IMR-90 (cell line): ENCODE measurements around the gene SEMA4A. TPM values are rescaled to one million over a fixed set of nuclear protein-coding genes. Genes with fewer than 3 reads are reported as not detected.

ENCODE experiments used
- ATAC-seq: fragments of 200-7000 bp; cut with Tn5 transposase; 2 replicates; pipeline ENCODE4 v1.9.1; 2020; ENCODE audit warnings: low read depth, mild to moderate bottlenecking, moderate library complexity
- BruUV-seq: library from RNA; stranded (reverse); fragments of 400-500 nt; replicated peaks from 2 replicates; lab custom pipeline; 2021; lab: Mats Ljungman, UMichigan
- CTCF ChIA-PET: fragments of 300-600 bp; formaldehyde crosslinking; extraction: SDS; loops from one replicate; lab custom pipeline; 2021; ENCODE audit warnings: antibody characterized with exemption; lab: Yijun Ruan, JAX
- POLR2A ChIA-PET: fragments of 300-600 bp; sonication (Branson Sonifier 250); formaldehyde crosslinking; loops from one replicate; lab custom pipeline; 2022; ENCODE audit warnings: antibody characterized with exemption; ENCODE audit not compliant: unreplicated experiment; lab: Charles Lee
- DNase-seq: peaks from one replicate; pipeline ENCODE4 v3.0.0; 2013
- H2AFZ ChIP-seq: replicated peaks from 2 replicates; pipeline ENCODE3; 2013; ENCODE audit warnings: low read length, mild to moderate bottlenecking; ENCODE audit not compliant: poor library complexity
- H2AK5ac ChIP-seq: 2 replicates; pipeline ENCODE4 v1.6.1; 2013; ENCODE audit warnings: low read depth, low read length, inconsistent platforms
- H2AK9ac ChIP-seq: replicated peaks from 2 replicates; pipeline ENCODE3; 2013; ENCODE audit warnings: mild to moderate bottlenecking, low read depth, low read length, moderate library complexity; ENCODE audit not compliant: poor library complexity
- H2BK120ac ChIP-seq: 2 replicates; pipeline ENCODE4 v1.6.1; 2013; ENCODE audit warnings: low read depth, low read length, inconsistent platforms
- H2BK15ac ChIP-seq: 3 replicates; pipeline ENCODE4 v1.6.1; 2013; ENCODE audit warnings: low read depth, low read length, inconsistent platforms
- H2BK20ac ChIP-seq: 2 replicates; pipeline ENCODE4 v1.6.1; 2013; ENCODE audit warnings: low read depth, mild to moderate bottlenecking, inconsistent platforms, low read length, moderate library complexity
- H2BK5ac ChIP-seq: 2 replicates; pipeline ENCODE4 v1.6.1; 2013; ENCODE audit warnings: mild to moderate bottlenecking, low read depth, low read length, inconsistent platforms; ENCODE audit not compliant: poor library complexity, severe bottlenecking
- H3K14ac ChIP-seq: replicated peaks from 2 replicates; pipeline ENCODE4 v1.6.1; 2013; ENCODE audit warnings: low read depth, low read length, inconsistent platforms
- H3K18ac ChIP-seq: 2 replicates; pipeline ENCODE4 v1.6.1; 2013; ENCODE audit warnings: low read depth, low read length, control low read depth
- H3K23ac ChIP-seq: 2 replicates; pipeline ENCODE4 v1.6.1; 2013; ENCODE audit warnings: low read depth, low read length, inconsistent platforms
- H3K27ac ChIP-seq: 2 replicates; pipeline ENCODE4 v1.5.1; 2013; ENCODE audit warnings: mild to moderate bottlenecking, control low read depth, low read length; ENCODE audit not compliant: insufficient read depth
- H3K27me3 ChIP-seq: 2 replicates; pipeline ENCODE4 v1.6.1; 2013; ENCODE audit warnings: low read length; ENCODE audit not compliant: control insufficient read depth, insufficient read depth
- H3K36me3 ChIP-seq: 2 replicates; pipeline ENCODE4 v1.6.1; 2013; ENCODE audit warnings: low read length, mixed read lengths; ENCODE audit not compliant: control insufficient read depth, insufficient read depth
- H3K4ac ChIP-seq: 2 replicates; pipeline ENCODE4 v1.6.1; 2013; ENCODE audit warnings: low read depth, low read length, inconsistent platforms
- H3K4me1 ChIP-seq: 2 replicates; pipeline ENCODE4 v1.6.1; 2013; ENCODE audit warnings: low read length, mixed read lengths; ENCODE audit not compliant: control insufficient read depth, insufficient read depth
- H3K4me2 ChIP-seq: 2 replicates; pipeline ENCODE4 v1.6.1; 2013; ENCODE audit warnings: low read depth, mild to moderate bottlenecking, control low read depth, low read length, moderate library complexity
- H3K4me3 ChIP-seq: 2 replicates; pipeline ENCODE4 v1.5.1; 2013; ENCODE audit warnings: low read depth, mild to moderate bottlenecking, control low read depth, low read length, moderate library complexity; ENCODE audit not compliant: insufficient read depth
- H3K56ac ChIP-seq: 2 replicates; pipeline ENCODE4 v1.6.1; 2013; ENCODE audit warnings: low read length, inconsistent platforms; ENCODE audit not compliant: insufficient read depth; ENCODE audit errors: extremely low read depth
- H3K79me1 ChIP-seq, 2 experiments: 2 replicates each; pipeline ENCODE4 v1.6.1; 2013; ENCODE audit warnings: low read length in 2 of 2, inconsistent platforms in 1 of 2, low read depth in 1 of 2
- H3K9ac ChIP-seq: 2 replicates; pipeline ENCODE4 v1.6.1; 2013; ENCODE audit warnings: low read depth, low read length, control low read depth
- H3K9me1 ChIP-seq: 2 replicates; pipeline ENCODE4 v1.6.1; 2013; ENCODE audit warnings: low read length, inconsistent platforms; ENCODE audit not compliant: insufficient read depth
- H3K9me3 ChIP-seq: 2 replicates; pipeline ENCODE4 v1.6.1; 2013; ENCODE audit warnings: low read length; ENCODE audit not compliant: control insufficient read depth, insufficient read depth
- H4K20me1 ChIP-seq: 2 replicates; pipeline ENCODE4 v1.6.1; 2013; ENCODE audit warnings: low read length, inconsistent platforms; ENCODE audit not compliant: insufficient read depth
- H4K5ac ChIP-seq: 2 replicates; pipeline ENCODE4 v1.6.1; 2013; ENCODE audit warnings: mild to moderate bottlenecking, low read depth, low read length, control low read depth
- H4K8ac ChIP-seq, 2 experiments: 2 replicates each; pipeline ENCODE4 v1.6.1; 2013; ENCODE audit warnings: low read depth in 2 of 2, low read length in 2 of 2, control low read depth in 1 of 2, inconsistent platforms in 1 of 2
- H4K91ac ChIP-seq: 2 replicates; pipeline ENCODE4 v1.6.1; 2013; ENCODE audit warnings: low read depth, low read length, inconsistent platforms; ENCODE audit not compliant: insufficient read depth
- BHLHE40 ChIP-seq: fragments of 150-350 bp; IDR thresholded peaks from 2 replicates; pipeline ENCODE4 v1.6.1; 2016; ENCODE audit warnings: mild to moderate bottlenecking, low read depth, low read length
- CHD1 ChIP-seq: IDR thresholded peaks from 2 replicates; pipeline ENCODE4 v1.6.1; 2012; ENCODE audit warnings: low read depth, low read length, improper control_type of control experiment
- FOS ChIP-seq: fragments of 150-350 bp; IDR thresholded peaks from 2 replicates; pipeline ENCODE4 v1.6.1; 2016; ENCODE audit warnings: low read depth, low read length
- MAFK ChIP-seq: IDR thresholded peaks from 2 replicates; pipeline ENCODE4 v1.6.1; 2012; ENCODE audit warnings: low read depth, low read length, improper control_type of control experiment
- MXI1 ChIP-seq: IDR thresholded peaks from 2 replicates; pipeline ENCODE4 v1.6.1; 2012; ENCODE audit warnings: low read depth, mild to moderate bottlenecking, low read length, moderate library complexity, borderline replicate concordance
- NFE2L2 ChIP-seq: fragments of 150-350 bp; IDR thresholded peaks from 2 replicates; pipeline ENCODE4 v1.6.1; 2016; ENCODE audit warnings: low read depth, mild to moderate bottlenecking, low read length
- POLR2A ChIP-seq: IDR thresholded peaks from 2 replicates; pipeline ENCODE4 v1.6.1; 2012; ENCODE audit warnings: mild to moderate bottlenecking, low read depth, low read length
- RCOR1 ChIP-seq: IDR thresholded peaks from 2 replicates; pipeline ENCODE4 v1.6.1; 2012; ENCODE audit warnings: mild to moderate bottlenecking, low read length, improper control_type of control experiment; ENCODE audit not compliant: insufficient replicate concordance
- RFX5 ChIP-seq: IDR thresholded peaks from 2 replicates; pipeline ENCODE4 v1.8.0; 2012; ENCODE audit warnings: low read depth, mild to moderate bottlenecking, low read length, moderate library complexity
- SMC3 ChIP-seq: fragments of 150-350 bp; IDR thresholded peaks from 2 replicates; pipeline ENCODE4 v1.6.1; 2016; ENCODE audit warnings: low read depth, mild to moderate bottlenecking, antibody characterized with exemption, low read length, moderate library complexity
- USF2 ChIP-seq: fragments of 150-350 bp; IDR thresholded peaks from 2 replicates; pipeline ENCODE4 v1.6.1; 2017; ENCODE audit warnings: mild to moderate bottlenecking, antibody characterized with exemption, low read length, low read depth
- WGBS, 2 experiments: methylation state at CpG; one replicate each; pipeline versions ENCODE4 v1.1.5 to v1.1.7; 2013; ENCODE audit warnings: missing lambda C conversion rate in 2 of 2; ENCODE audit not compliant: insufficient read length in 1 of 2; ENCODE audit errors: extremely low coverage in 2 of 2; 5-methylcytosine and 5-hydroxymethylcytosine counted together
- dilution Hi-C: fragments of 300-500 bp; cut with HindIII; formaldehyde crosslinking; loops from one replicate; pipeline ENCODE4 v1.14.3; 2018; ENCODE audit warnings: low sequenced_read_pairs; ENCODE audit not compliant: unreplicated experiment
- in situ Hi-C: fragments of 300-500 bp; cut with MboI; formaldehyde crosslinking; loops from 3 replicates; pipeline ENCODE4 v1.14.3; 2019; ENCODE audit warnings: low sequenced_read_pairs, inconsistent platforms, mixed read lengths
- intact Hi-C: fragments of 100-400 bp; cut with micrococcal nuclease; formaldehyde crosslinking; loops from 2 replicates; pipeline ENCODE4 v1.10.0; 2022
- polyA plus RNA-seq, 3 experiments: library from polyadenylated mRNA; depleted of rRNA; stranded (reverse); fragments of >200 nt; gene quantifications; 2 replicates each; pipeline ENCODE4 v1.2.3, GENCODE V29; 2012; ENCODE audit warnings: low replicate concordance in 1 of 3
- total RNA-seq: library from RNA; depleted of rRNA; stranded (reverse); fragments of >200 nt; gene quantifications from 2 replicates; pipeline ENCODE4 v1.2.3, GENCODE V29; 2012

SEMA4A gene
- total and polyA plus RNA-seq, 2 of the 4 experiments (the other 2 are of a cell fraction) = 0.18 to 0.86 TPM

GRCh38 chr1:156214024-156214748, 60.8 kb downstream of the SEMA4A start:
- no peak overlapping the region for H2BK5ac ChIP-seq
- intact Hi-C loops (no loop called here), dilution Hi-C loops (no loop called here), in situ Hi-C loops (loop anchor here (5.0 kb wide), 1 partner anchor 52 kb away; no protein-coding TSS in a partner anchor)
- BruUV-seq = no TSS peak
- peaks cover 14% of the 10 kb centered on the region for H3K36me3 ChIP-seq
- no peak overlapping the region for H3K18ac ChIP-seq
- no peak overlapping the region for H2BK20ac ChIP-seq
- H3K27me3 ChIP-seq = no peaks in the 10 kb centered on the region
- no peak overlapping the region for H3K56ac ChIP-seq
- DNase-seq (peak; percentile 41), ATAC-seq (no peak)
- H3K79me1 ChIP-seq = peaks cover 12 to 39% of the 10 kb centered on the region in 2 experiments
- TF ChIP-seq USF2 (no peak), FOS (0 out of 2 replicates have a peak, but pooled peaks have one; percentile 13), SMC3 (no peak), MAFK (0 out of 2 replicates have a peak, but pooled peaks have one; percentile 32), RFX5 (no peak), MXI1 (no peak), POLR2A (no peak), NFE2L2 (peak; percentile 68; the same call in 1 of the 2 replicates), BHLHE40 (no peak), CHD1 (no peak), RCOR1 (no peak)
- H3K4me3 ChIP-seq = 0 out of 2 replicates have a peak overlapping the region, but pooled peaks have one; percentile 74
- H3K4me2 ChIP-seq = peak overlapping the region; percentile 86; the same call in 1 of the 2 replicates
- H3K4ac ChIP-seq = no peak overlapping the region
- no peaks in the 10 kb centered on the region for H3K9me3 ChIP-seq
- H4K91ac ChIP-seq = no peak overlapping the region
- H3K27ac ChIP-seq = no peak overlapping the region
- H4K5ac ChIP-seq = no peak overlapping the region
- WGBS, 2 experiments = 94% methylated on average over 9 of the region's 16 CpGs; no CpG with 5 or more reads in 1 of the 2 experiments
- no peak overlapping the region for H2BK15ac ChIP-seq
- H2AK5ac ChIP-seq = peak overlapping the region; percentile 50; the same call in 1 of the 2 replicates
- H4K8ac ChIP-seq = peak overlapping the region in 1 of 2 experiments; percentile 37; a peak in 2 of 4 replicates
- no peak overlapping the region for H2AFZ ChIP-seq
- peak overlapping the region; percentile 60; the same call in 1 of the 2 replicates for H3K9ac ChIP-seq
- H3K9me1 ChIP-seq = 0 out of 2 replicates have a peak, but pooled peaks cover 5% of the 10 kb centered on the region
- no peaks in the 10 kb centered on the region for H4K20me1 ChIP-seq
- CTCF ChIA-PET = interaction anchor here (1.6 kb wide), 1 partner anchor 84 kb away, joined by 4 read pairs; no protein-coding TSS in a partner anchor
- POLR2A ChIA-PET = interaction anchor here (1.0 kb wide), 1 partner anchor 18 kb away, joined by 3 read pairs; no protein-coding TSS in a partner anchor
- H3K4me1 ChIP-seq = 0 out of 2 replicates have a peak, but pooled peaks cover 2% of the 10 kb centered on the region
- no peak overlapping the region for H2BK120ac ChIP-seq
- H3K14ac ChIP-seq = no peak overlapping the region
- peak overlapping the region; percentile 53 for H2AK9ac ChIP-seq
- H3K23ac ChIP-seq = 0 out of 2 replicates have a peak overlapping the region, but pooled peaks have one; percentile 60
